Lung (tissue), 12 donors: Measurements from ENCODE around the gene ZBED4. TPM values are rescaled to one million over a fixed set of nuclear protein-coding genes. Genes with fewer than 3 reads are reported as not detected.

Experiments
- ATAC-seq: fragments of 200-7000 bp; cut with Tn5 transposase; one replicate; pipeline ENCODE4 v1.9.1; 2020; ENCODE audit warnings: moderate number of reproducible peaks; ENCODE audit not compliant: insufficient read depth, low FRiP score
- DNase-seq, 3 donors: peaks; one replicate each; pipeline ENCODE4 v3.0.0-alpha.2; 2013 to 2017
- H3K27ac ChIP-seq, 2 donors: one replicate each; pipeline ENCODE4 v1.5.1; 2013; ENCODE audit warnings: mild to moderate bottlenecking in 2 of 2, moderate library complexity in 2 of 2, control low read depth in 1 of 2, inconsistent platforms in 1 of 2, low read depth in 1 of 2, low read length in 1 of 2
- H3K27me3 ChIP-seq, 3 donors: one replicate each; pipeline ENCODE4 v1.5.1; 2013; ENCODE audit warnings: low read length in 2 of 3; ENCODE audit not compliant: control insufficient read depth in 3 of 3, insufficient read depth in 3 of 3
- H3K36me3 ChIP-seq, 4 donors: one replicate each; pipeline ENCODE4 v1.5.1; 2013; ENCODE audit warnings: low read length in 4 of 4, mild to moderate bottlenecking in 1 of 4, moderate library complexity in 1 of 4; ENCODE audit not compliant: control insufficient read depth in 4 of 4, insufficient read depth in 4 of 4
- H3K4me1 ChIP-seq, 5 donors: one replicate each; pipeline ENCODE4 v1.5.1; 2013; ENCODE audit warnings: low read length in 5 of 5, mild to moderate bottlenecking in 2 of 5, moderate library complexity in 1 of 5; ENCODE audit not compliant: control insufficient read depth in 5 of 5, insufficient read depth in 5 of 5
- H3K4me3 ChIP-seq: one replicate; pipeline ENCODE4 v1.5.1; 2013; ENCODE audit warnings: mild to moderate bottlenecking, control low read depth, moderate library complexity
- H3K9ac ChIP-seq, 2 donors: one replicate each; pipeline ENCODE4 v1.5.1; 2013; ENCODE audit warnings: low read length in 2 of 2, control low read depth in 1 of 2; ENCODE audit not compliant: insufficient read depth in 1 of 2
- H3K9me3 ChIP-seq, 4 donors: one replicate each; pipeline ENCODE4 v1.5.1; 2013; ENCODE audit warnings: low read length in 3 of 4, mild to moderate bottlenecking in 1 of 4, moderate library complexity in 1 of 4; ENCODE audit not compliant: control insufficient read depth in 4 of 4, insufficient read depth in 3 of 4
- WGBS, 2 donors: extraction: QIAGEN DNeasy Blood & Tissue Kit; methylation state at CpG; one replicate each; pipeline ENCODE4 v1.1.7; 2013; 5-methylcytosine and 5-hydroxymethylcytosine counted together
- polyA plus RNA-seq, 2 donors: library from polyadenylated mRNA; stranded (reverse); fragments of 200-250 nt; gene quantifications; one replicate each; pipeline ENCODE4 v1.2.1, GENCODE V29; 2013
- total RNA-seq, 2 donors: library from RNA; depleted of rRNA in 1 of 2; stranded (reverse); fragments of >200 nt in 1 of 2; gene quantifications; one replicate each; pipeline ENCODE4 v1.2.1, GENCODE V29; 2014 to 2021
- TF ChIP-seq, protein P1 (sequence below): IDR thresholded peaks from 2 replicates; pipeline ENCODE4 v1.5.1; 2012; ENCODE audit warnings: mild to moderate bottlenecking; ENCODE audit errors: control extremely low read depth, extremely low read depth
- donor health status: control.
- donor health status: control.
- donor health status: Bipolar disorder and iron deficiency.
- donor health status: healthy.
- donor health status: DM: yes; HTN: yes; CAD: no.

Gene ZBED4
- total and polyA plus RNA-seq, 4 donors, result 3.9 to 13.2 (median 9.1) TPM

DNA sequence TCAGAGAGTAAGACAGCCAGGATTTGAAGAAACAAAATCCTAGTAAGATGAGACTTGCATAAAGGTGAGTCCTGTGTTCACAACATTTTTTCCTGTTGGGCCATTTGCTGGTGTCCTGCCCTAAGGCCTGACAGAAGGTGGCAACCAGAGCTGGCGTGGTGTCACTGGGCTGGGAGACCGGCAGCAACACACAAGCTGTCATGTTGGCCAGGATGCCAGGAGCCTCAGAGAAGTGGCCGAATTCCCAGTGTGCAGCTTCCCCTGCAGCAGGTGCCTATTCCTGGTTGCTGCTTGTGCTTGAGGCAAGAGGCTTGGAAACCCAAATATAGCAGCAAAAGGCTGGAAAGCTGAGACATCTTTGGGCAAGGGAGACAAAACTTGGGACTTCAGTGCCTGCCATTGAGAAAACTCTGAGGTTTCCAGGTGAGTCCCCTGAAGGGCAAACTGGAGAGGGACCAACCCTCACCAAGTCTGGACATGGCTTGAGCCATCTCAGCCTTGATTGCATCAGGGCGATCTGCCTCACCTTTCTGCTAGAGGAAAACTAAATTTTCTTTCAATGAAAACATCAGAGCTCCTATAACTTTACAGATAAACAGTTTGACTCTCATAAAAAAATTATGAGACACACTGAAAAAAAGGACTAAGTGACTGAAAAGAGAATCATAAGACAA lies 38.7 kb downstream of the ZBED4 start:
- H3K4me1 ChIP-seq, result peaks cover 0 to 3% (median 0%) of the 10 kb centered on the region in 5 donors
- ATAC-seq (no peak), DNase-seq (no peak)
- peaks cover 2 to 53% (median 16%) of the 10 kb centered on the region in 4 donors for H3K36me3 ChIP-seq
- H3K4me3 ChIP-seq, result no peak overlapping the region
- H3K27ac ChIP-seq, result no peak overlapping the region
- 95 to 96% methylated on average over 4 of the region's 4 CpGs for WGBS, 2 donors
- H3K9me3 ChIP-seq, result peaks cover 0 to 10% (median 6%) of the 10 kb centered on the region in 4 donors
- H3K9ac ChIP-seq, result no peak overlapping the region
- H3K27me3 ChIP-seq, result no peaks in the 10 kb centered on the region
- TF ChIP-seq, protein P1, sequence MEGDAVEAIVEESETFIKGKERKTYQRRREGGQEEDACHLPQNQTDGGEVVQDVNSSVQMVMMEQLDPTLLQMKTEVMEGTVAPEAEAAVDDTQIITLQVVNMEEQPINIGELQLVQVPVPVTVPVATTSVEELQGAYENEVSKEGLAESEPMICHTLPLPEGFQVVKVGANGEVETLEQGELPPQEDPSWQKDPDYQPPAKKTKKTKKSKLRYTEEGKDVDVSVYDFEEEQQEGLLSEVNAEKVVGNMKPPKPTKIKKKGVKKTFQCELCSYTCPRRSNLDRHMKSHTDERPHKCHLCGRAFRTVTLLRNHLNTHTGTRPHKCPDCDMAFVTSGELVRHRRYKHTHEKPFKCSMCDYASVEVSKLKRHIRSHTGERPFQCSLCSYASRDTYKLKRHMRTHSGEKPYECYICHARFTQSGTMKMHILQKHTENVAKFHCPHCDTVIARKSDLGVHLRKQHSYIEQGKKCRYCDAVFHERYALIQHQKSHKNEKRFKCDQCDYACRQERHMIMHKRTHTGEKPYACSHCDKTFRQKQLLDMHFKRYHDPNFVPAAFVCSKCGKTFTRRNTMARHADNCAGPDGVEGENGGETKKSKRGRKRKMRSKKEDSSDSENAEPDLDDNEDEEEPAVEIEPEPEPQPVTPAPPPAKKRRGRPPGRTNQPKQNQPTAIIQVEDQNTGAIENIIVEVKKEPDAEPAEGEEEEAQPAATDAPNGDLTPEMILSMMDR, result no peak

DNA sequence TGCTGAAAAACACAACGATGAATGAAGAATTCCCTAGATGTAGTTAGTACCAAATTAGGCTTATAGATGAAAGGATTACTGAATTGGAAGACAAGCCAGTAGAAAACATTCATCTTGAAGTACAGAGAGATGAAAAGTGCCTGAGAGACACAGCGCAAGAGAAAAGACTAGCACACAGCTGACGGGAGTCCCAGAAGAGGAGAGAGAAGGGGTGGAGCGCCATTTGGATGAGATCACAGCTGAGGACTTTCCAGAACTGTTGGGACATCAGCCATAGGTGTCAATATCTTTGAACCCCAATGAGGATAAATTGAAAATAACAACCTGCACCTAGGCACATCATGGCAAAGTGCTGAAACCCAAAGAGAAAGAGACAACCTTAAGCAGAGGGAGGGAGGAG lies 39.4 kb downstream of the ZBED4 start:
- H3K9ac ChIP-seq, result no peak overlapping the region

GRCh38 chr22:49894322-49895054 lies 40.8 kb downstream of the ZBED4 start:
- no peak overlapping the region for H3K27ac ChIP-seq
- H3K4me1 ChIP-seq, result peaks cover 0 to 3% (median 0%) of the 10 kb centered on the region in 5 donors
- H3K4me3 ChIP-seq, result no peak overlapping the region
- 90 to 94% methylated on average over 8 of the region's 8 CpGs for WGBS, 2 donors
- H3K9ac ChIP-seq, result no peak overlapping the region
- TF ChIP-seq, protein P1, result no peak
- H3K36me3 ChIP-seq, result peaks cover 0 to 38% (median 16%) of the 10 kb centered on the region in 4 donors
- no peaks in the 10 kb centered on the region for H3K27me3 ChIP-seq
- DNase-seq (no peak), ATAC-seq (no peak)
- H3K9me3 ChIP-seq, result peaks cover 0 to 6% (median 3%) of the 10 kb centered on the region in 4 donors

More for the DNA sequence above, 39.4 kb downstream of the ZBED4 start:
- WGBS, 2 donors, result 95 to 96% methylated on average over 4 of the region's 4 CpGs
- Histone ChIP-seq H3K27me3 (no peaks in the 10 kb centered on the region), H3K9me3 (peaks cover 0 to 10% (median 6%) of the 10 kb centered on the region in 4 donors), H3K4me1 (peaks cover 0 to 3% (median 0%) of the 10 kb centered on the region in 5 donors), H3K27ac (no peak overlapping the region), H3K4me3 (no peak overlapping the region), H3K36me3 (peaks cover 0 to 51% (median 15%) of the 10 kb centered on the region in 4 donors)
- ATAC-seq, result no peak
- DNase-seq, result no peak
- TF ChIP-seq, protein P1, result no peak
